ENCODE results near the gene SEZ6L2.

DNA sequence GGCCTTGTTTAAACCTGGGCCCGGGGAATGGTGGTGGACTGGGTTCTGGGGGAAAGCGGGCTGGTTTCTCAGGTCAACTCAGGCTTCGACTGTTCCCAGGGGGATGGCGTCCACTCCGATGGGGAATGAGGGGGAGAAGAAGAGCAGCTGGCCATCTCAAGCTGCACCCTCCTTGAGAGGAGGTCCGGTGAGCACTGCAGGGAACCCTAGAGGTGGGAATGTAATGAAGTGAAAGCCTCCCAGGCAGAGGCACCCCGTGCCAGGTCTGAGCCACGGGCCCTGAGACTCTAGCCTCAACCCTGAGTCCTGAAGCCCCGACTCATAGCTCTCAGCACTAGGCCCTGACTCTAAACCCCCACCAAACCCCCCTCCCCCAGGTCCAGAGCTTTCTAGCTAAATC lies 35.1 kb downstream of the SEZ6L2 start:
- TF ChIP-seq, protein P1, sequence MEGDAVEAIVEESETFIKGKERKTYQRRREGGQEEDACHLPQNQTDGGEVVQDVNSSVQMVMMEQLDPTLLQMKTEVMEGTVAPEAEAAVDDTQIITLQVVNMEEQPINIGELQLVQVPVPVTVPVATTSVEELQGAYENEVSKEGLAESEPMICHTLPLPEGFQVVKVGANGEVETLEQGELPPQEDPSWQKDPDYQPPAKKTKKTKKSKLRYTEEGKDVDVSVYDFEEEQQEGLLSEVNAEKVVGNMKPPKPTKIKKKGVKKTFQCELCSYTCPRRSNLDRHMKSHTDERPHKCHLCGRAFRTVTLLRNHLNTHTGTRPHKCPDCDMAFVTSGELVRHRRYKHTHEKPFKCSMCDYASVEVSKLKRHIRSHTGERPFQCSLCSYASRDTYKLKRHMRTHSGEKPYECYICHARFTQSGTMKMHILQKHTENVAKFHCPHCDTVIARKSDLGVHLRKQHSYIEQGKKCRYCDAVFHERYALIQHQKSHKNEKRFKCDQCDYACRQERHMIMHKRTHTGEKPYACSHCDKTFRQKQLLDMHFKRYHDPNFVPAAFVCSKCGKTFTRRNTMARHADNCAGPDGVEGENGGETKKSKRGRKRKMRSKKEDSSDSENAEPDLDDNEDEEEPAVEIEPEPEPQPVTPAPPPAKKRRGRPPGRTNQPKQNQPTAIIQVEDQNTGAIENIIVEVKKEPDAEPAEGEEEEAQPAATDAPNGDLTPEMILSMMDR (IDR thresholded peaks at IDR 0.05): no peak
- TF ChIP-seq POLR2A (IDR thresholded peaks at IDR 0.05): no peak
